Uterus (tissue), 4 donors: Measurements from ENCODE around the gene DDX41. TPM values are rescaled to one million over a fixed set of nuclear protein-coding genes. Genes with fewer than 3 reads are reported as not detected.

Experiments used
- DNase-seq, 2 donors: peaks; one replicate each; pipeline ENCODE4 v3.0.0-alpha.2; 2019 to 2020
- H3K27ac ChIP-seq, 2 donors: fragments of 200-600 bp; sonication (generic); 1 replicate in 1 of 2; 2 replicates in 1 of 2; pipeline ENCODE4 v1.5.1; 2016 to 2018
- H3K27me3 ChIP-seq, 2 donors: fragments of 200-600 bp; sonication (generic); one replicate each; pipeline ENCODE4 v1.5.1; 2018 to 2019; ENCODE audit warnings: control low read depth in 1 of 2
- H3K36me3 ChIP-seq, 2 donors: fragments of 200-600 bp; sonication (generic); one replicate each; pipeline ENCODE4 v1.5.1; 2019; ENCODE audit warnings: control low read depth in 1 of 2
- H3K4me1 ChIP-seq, 2 donors: fragments of 200-600 bp; sonication (generic); one replicate each; pipeline ENCODE4 v1.5.1; 2018 to 2019; ENCODE audit warnings: control low read depth in 1 of 2
- H3K4me3 ChIP-seq, 2 donors: fragments of 200-600 bp; sonication (generic); 1 replicate in 1 of 2; 2 replicates in 1 of 2; pipeline ENCODE4 v1.5.1; 2018 to 2019; ENCODE audit warnings: mild to moderate bottlenecking in 1 of 2
- H3K9me3 ChIP-seq, 2 donors: fragments of 200-600 bp; sonication (generic); one replicate each; pipeline ENCODE4 v1.5.1; 2019; ENCODE audit warnings: control low read depth in 1 of 2
- CTCF ChIP-seq, 4 experiments: fragments of 200-600 bp in 2 of 4; fragments of 450-650 bp in 2 of 4; sonication (generic) in 2 of 4; IDR thresholded peaks; one replicate each; pipeline ENCODE4 v1.5.1; 2016 to 2019; ENCODE audit warnings: antibody characterized with exemption in 4 of 4, mild to moderate bottlenecking in 2 of 4, moderate library complexity in 1 of 4
- POLR2A ChIP-seq, 2 donors: fragments of 450-650 bp; IDR thresholded peaks; one replicate each; pipeline ENCODE4 v1.6.1; 2016; ENCODE audit warnings: antibody characterized with exemption in 2 of 2, mild to moderate bottlenecking in 1 of 2, moderate library complexity in 1 of 2
- intact Hi-C: fragments of 100-400 bp; cut with DNase I; formaldehyde crosslinking; loops from one replicate; pipeline ENCODE4 v1.15.1; 2023; ENCODE audit warnings: low total_unique reads
- total RNA-seq, 4 donors: library from RNA; depleted of rRNA in 3 of 4; stranded (reverse); fragments of >200 nt in 3 of 4; gene quantifications; one replicate each; pipeline versions ENCODE4 v1.1.0 to v1.2.4, GENCODE V29; 2014 to 2023
- donor health status: DM: yes; HTN: yes; CAD: no.

DDX41 gene
- total RNA-seq, 4 donors from 2014 or later, result 61.0 to 146 (median 95.6) TPM

GRCh38 chr5:177501874-177502678, 14.7 kb downstream of the DDX41 start:
- Histone ChIP-seq H3K4me1 (peaks cover 0 to 7% of the 10 kb centered on the region in 2 donors), H3K4me3 (no peak overlapping the region), H3K36me3 (no peaks in the 10 kb centered on the region), H3K27ac (no peak overlapping the region), H3K9me3 (no peaks in the 10 kb centered on the region), H3K27me3 (no peaks in the 10 kb centered on the region)
- TF ChIP-seq POLR2A (IDR thresholded peaks at IDR 0.05) (no peak), CTCF (IDR thresholded peaks at IDR 0.05) (no peak)
- intact Hi-C loops, result loop anchor here (5.0 kb wide), 2 partner anchors 95 to 115 kb away; partner anchors contain the start of gene F12
- no peak for DNase-seq

GRCh38 chr5:177500685-177501522, 15.9 kb downstream of the DDX41 start:
- Histone ChIP-seq H3K4me3 (no peak overlapping the region), H3K4me1 (peaks cover 0 to 7% of the 10 kb centered on the region in 2 donors), H3K36me3 (no peaks in the 10 kb centered on the region), H3K27ac (peak overlapping the region in 1 of 2 donors; percentile 22), H3K9me3 (no peaks in the 10 kb centered on the region), H3K27me3 (no peaks in the 10 kb centered on the region)
- no peak for TF ChIP-seq POLR2A (IDR thresholded peaks at IDR 0.05)
- TF ChIP-seq CTCF (IDR thresholded peaks at IDR 0.05), result peak; percentile 93 to 96 (median 95)
- intact Hi-C loops, result loop anchor here (5.0 kb wide), 2 partner anchors 94 to 114 kb away; partner anchors contain the start of gene F12
- DNase-seq, result peak; percentile 91 to 92

GRCh38 chr5:177499842-177500241, 16.9 kb downstream of the DDX41 start:
- Histone ChIP-seq H3K27ac (no peak overlapping the region), H3K4me1 (peaks cover 3 to 12% of the 10 kb centered on the region in 2 donors)

GRCh38 chr5:177498013-177498787, 18.6 kb downstream of the DDX41 start:
- intact Hi-C loops, result no loop called here
- TF ChIP-seq CTCF (IDR thresholded peaks at IDR 0.05) (peak in 1 of 4 experiments; percentile 0), POLR2A (IDR thresholded peaks at IDR 0.05) (no peak)
- no peaks in the 10 kb centered on the region for H3K27me3 ChIP-seq
- H3K4me1 ChIP-seq, result peaks cover 17 to 27% of the 10 kb centered on the region in 2 donors
- peak in 1 of 2 donors; percentile 59 for DNase-seq
- peak overlapping the region; percentile 64 to 74 for H3K4me3 ChIP-seq
- peak overlapping the region; percentile 97 to 98 for H3K27ac ChIP-seq
- no peaks in the 10 kb centered on the region for H3K9me3 ChIP-seq
- H3K36me3 ChIP-seq, result no peaks in the 10 kb centered on the region

More at GRCh38 chr5:177499842-177500241, 16.9 kb downstream of the DDX41 start:
- H3K36me3 ChIP-seq, result no peaks in the 10 kb centered on the region
- no peak for DNase-seq
- no peaks in the 10 kb centered on the region for H3K27me3 ChIP-seq
- TF ChIP-seq CTCF (IDR thresholded peaks at IDR 0.05), result no peak
- no peak for TF ChIP-seq POLR2A (IDR thresholded peaks at IDR 0.05)
- no peaks in the 10 kb centered on the region for H3K9me3 ChIP-seq
- intact Hi-C loops, result loop anchor here (5.0 kb wide), 2 partner anchors 93 to 113 kb away; partner anchors contain the start of gene F12
- no peak overlapping the region for H3K4me3 ChIP-seq
